HCT116 (cell line): ENCODE data around the gene HLA-DRA. TPM values are rescaled to one million over a fixed set of nuclear protein-coding genes. Genes with fewer than 3 reads are reported as not detected.

ENCODE experiments used
- ATAC-seq: fragments of 200-7000 bp; cut with Tn5 transposase; 2 replicates; pipeline ENCODE4 v1.9.1; 2020; ENCODE audit warnings: mild to moderate bottlenecking, moderate library complexity
- BruUV-seq: library from RNA; stranded (reverse); fragments of 400-500 nt; replicated peaks from 2 replicates; lab custom pipeline; 2021; lab: Mats Ljungman, UMichigan
- CTCF ChIA-PET: fragments of 300-600 bp; sonication (Branson Sonifier 250); formaldehyde crosslinking; loops from one replicate; lab custom pipeline; 2021; ENCODE audit warnings: antibody characterized with exemption; lab: Charles Lee
- POLR2A ChIA-PET: fragments of 300-600, 350-600 bp; sonication (Branson Sonifier 250); formaldehyde crosslinking; loops from one replicate; lab custom pipeline; 2021; ENCODE audit warnings: antibody characterized with exemption; lab: Charles Lee
- RAD21 ChIA-PET, 2 experiments: fragments of 300-600 bp; sonication (Branson Sonifier 250); formaldehyde crosslinking; loops; one replicate each; lab custom pipeline; 2023; ENCODE audit warnings: low total read pairs in 2 of 2; ENCODE audit not compliant: uncharacterized antibody in 2 of 2, unreplicated experiment in 2 of 2, low non-redundant PET in 1 of 2; lab: Charles Lee
- DNase-seq: peaks from one replicate; pipeline ENCODE4 v3.0.0-alpha.2; 2010; ENCODE audit warnings: low read depth, low spot score
- H2AFZ ChIP-seq: fragments of 200-600 bp; shearing (Covaris generic), sonication (generic); 2 replicates; pipeline ENCODE4 v1.6.1; 2017; ENCODE audit warnings: low read depth, mixed run types, mixed read lengths, antibody characterized with exemption, low read length; ENCODE audit not compliant: poor library complexity, severe bottlenecking
- H3K27ac ChIP-seq: 2 replicates; pipeline ENCODE4 v1.5.1; 2012; ENCODE audit warnings: low read depth, low read length
- H3K27me3 ChIP-seq: fragments of 200-600 bp; sonication (generic); 2 replicates; pipeline ENCODE4 v1.6.1; 2016; ENCODE audit warnings: mixed run types, low read length, mixed read lengths; ENCODE audit not compliant: insufficient read depth
- H3K36me3 ChIP-seq, 2 experiments: fragments of 200-500 bp in 1 of 2; fragments of 200-600 bp in 1 of 2; sonication (Bioruptor generic) in 1 of 2; sonication (generic) in 1 of 2; 2 replicates each; pipeline versions ENCODE4 v1.5.1 to v1.6.1; 2014 to 2016; ENCODE audit warnings: low read length in 2 of 2, inconsistent platforms in 1 of 2, mixed read lengths in 1 of 2, mixed run types in 1 of 2; ENCODE audit not compliant: insufficient read depth in 2 of 2, control insufficient read depth in 1 of 2
- H3K4me1 ChIP-seq, 2 experiments: fragments of 200-600 bp in 1 of 2; sonication (generic) in 1 of 2; 2 replicates each; pipeline versions ENCODE4 v1.5.1 to v1.6.1; 2012 to 2017; ENCODE audit warnings: low read length in 2 of 2, inconsistent platforms in 1 of 2, mild to moderate bottlenecking in 1 of 2, mixed read lengths in 1 of 2, mixed run types in 1 of 2, moderate library complexity in 1 of 2; ENCODE audit not compliant: insufficient read depth in 2 of 2, control insufficient read depth in 1 of 2
- H3K4me2 ChIP-seq: fragments of 200-600 bp; sonication (generic); 2 replicates; pipeline ENCODE4 v1.6.1; 2017; ENCODE audit warnings: mixed run types, low read length, mixed read lengths
- H3K4me3 ChIP-seq, 2 experiments: fragments of 200-600 bp in 1 of 2; sonication (generic) in 1 of 2; replicated peaks in 1 of 2; 2 replicates each; pipeline ENCODE4 v1.5.1; 2011 to 2016; ENCODE audit warnings: low read length in 2 of 2, control low read depth in 1 of 2, low read depth in 1 of 2, mild to moderate bottlenecking in 1 of 2, mixed read lengths in 1 of 2, mixed run types in 1 of 2
- H3K79me2 ChIP-seq: fragments of 200-600 bp; sonication (generic); 2 replicates; pipeline ENCODE4 v1.6.1; 2017; ENCODE audit warnings: mild to moderate bottlenecking, mixed run types, low read length, moderate library complexity, mixed read lengths; ENCODE audit not compliant: insufficient read depth
- H3K9ac ChIP-seq: fragments of 200-600 bp; sonication (generic); 2 replicates; pipeline ENCODE4 v1.6.1; 2016; ENCODE audit warnings: low read length, mixed read lengths
- H3K9me2 ChIP-seq: fragments of 200-600 bp; sonication (generic), shearing (Covaris generic); 2 replicates; pipeline ENCODE4 v1.6.1; 2017; ENCODE audit warnings: mixed run types, mild to moderate bottlenecking, moderate library complexity; ENCODE audit not compliant: insufficient read depth
- H3K9me3 ChIP-seq, 2 experiments: fragments of 200-500 bp in 1 of 2; fragments of 200-600 bp in 1 of 2; sonication (Bioruptor generic) in 1 of 2; sonication (generic) in 1 of 2; 2 replicates each; pipeline ENCODE4 v1.6.1; 2014 to 2017; ENCODE audit warnings: low read length in 2 of 2, mixed read lengths in 2 of 2, inconsistent platforms in 1 of 2, low read depth in 1 of 2, mild to moderate bottlenecking in 1 of 2, mixed run types in 1 of 2, moderate library complexity in 1 of 2; ENCODE audit not compliant: control insufficient read depth in 1 of 2, insufficient read depth in 1 of 2
- H4K20me1 ChIP-seq: fragments of 200-600 bp; sonication (generic), shearing (Covaris generic); 2 replicates; pipeline ENCODE4 v1.6.1; 2017; ENCODE audit warnings: mixed run types, mild to moderate bottlenecking, moderate library complexity; ENCODE audit not compliant: insufficient read depth
- CBX3 ChIP-seq: IDR thresholded peaks from 2 replicates; pipeline ENCODE4 v1.6.1; 2012; ENCODE audit warnings: low read depth
- CEBPB ChIP-seq: IDR thresholded peaks from 2 replicates; pipeline ENCODE4 v1.6.1; 2012; ENCODE audit warnings: low read depth
- CTCF ChIP-seq, 3 experiments: fragments of 200-600 bp in 1 of 3; sonication (generic) in 1 of 3; IDR thresholded peaks in 2 of 3; conservative IDR thresholded peaks in 1 of 3; 2 replicates each; pipeline ENCODE4 v1.5.1; 2012 to 2017; ENCODE audit warnings: low read depth in 2 of 3, low read length in 2 of 3, antibody characterized with exemption in 1 of 3, borderline replicate concordance in 1 of 3, control low read depth in 1 of 3, mild to moderate bottlenecking in 1 of 3, mixed read lengths in 1 of 3, mixed run types in 1 of 3, moderate library complexity in 1 of 3; ENCODE audit not compliant: insufficient read depth in 1 of 3
- EGR1 ChIP-seq: IDR thresholded peaks from 2 replicates; pipeline ENCODE4 v1.6.1; 2012; ENCODE audit warnings: low read depth
- ELF1 ChIP-seq: IDR thresholded peaks from 2 replicates; pipeline ENCODE4 v1.6.1; 2012; ENCODE audit warnings: low read depth, borderline replicate concordance
- EZH2phosphoT487 ChIP-seq: fragments of 200-600 bp; IDR thresholded peaks from 2 replicates; pipeline ENCODE4 v1.6.1; 2018; ENCODE audit warnings: antibody characterized with exemption, borderline replicate concordance
- JUND ChIP-seq: IDR thresholded peaks from 2 replicates; pipeline ENCODE4 v1.6.1; 2012
- MAX ChIP-seq: IDR thresholded peaks from 2 replicates; pipeline ENCODE4 v1.6.1; 2012
- POLR2AphosphoS5 ChIP-seq: IDR thresholded peaks from 2 replicates; pipeline ENCODE4 v1.6.1; 2011; ENCODE audit warnings: mild to moderate bottlenecking, low read depth, low read length, moderate library complexity
- SIN3A ChIP-seq: IDR thresholded peaks from 2 replicates; pipeline ENCODE4 v1.6.1; 2012; ENCODE audit warnings: low read depth
- SP1 ChIP-seq: IDR thresholded peaks from 2 replicates; pipeline ENCODE4 v1.6.1; 2012; ENCODE audit warnings: low read depth
- YY1 ChIP-seq: IDR thresholded peaks from 2 replicates; pipeline ENCODE4 v1.6.1; 2011; ENCODE audit warnings: low read length, low read depth, moderate library complexity, mild to moderate bottlenecking; ENCODE audit not compliant: insufficient replicate concordance; ENCODE audit errors: extremely low read depth
- ZBTB33 ChIP-seq: IDR thresholded peaks from 2 replicates; pipeline ENCODE4 v1.6.1; 2011; ENCODE audit warnings: mild to moderate bottlenecking, low read length, moderate library complexity; ENCODE audit not compliant: insufficient replicate concordance; ENCODE audit errors: extremely low read depth
- ZFX ChIP-seq: fragments of 450-650 bp; IDR thresholded peaks from 2 replicates; pipeline ENCODE4 v1.6.1; 2017
- ZNF274 ChIP-seq: fragments of 200-500 bp; sonication (Bioruptor generic); IDR thresholded peaks from 2 replicates; pipeline ENCODE4 v1.6.1; 2014; ENCODE audit warnings: mild to moderate bottlenecking, low read depth, low read length, inconsistent platforms
- intact Hi-C: fragments of 100-400 bp; cut with micrococcal nuclease; formaldehyde crosslinking; loops from 2 replicates; pipeline ENCODE4 v1.10.0; 2022
- total RNA-seq: library from RNA; stranded (reverse); gene quantifications from one replicate; pipeline ENCODE4 v1.2.1, GENCODE V29; 2021; ENCODE audit not compliant: unreplicated experiment
- TF ChIP-seq, protein P1 (sequence below): IDR thresholded peaks from 2 replicates; pipeline ENCODE4 v1.6.1; 2012; ENCODE audit warnings: low read depth

Gene HLA-DRA
- total RNA-seq, 1 experiment from 2014 or later, result 4.7 TPM

- H2AFZ ChIP-seq, result peak overlapping the region; percentile 99
- no peaks in the 10 kb centered on the region for H3K9me3 ChIP-seq
- no peaks in the 10 kb centered on the region for H3K36me3 ChIP-seq
- DNase-seq, result no peak
- no peak overlapping the region for H3K27ac ChIP-seq
- no peak overlapping the region for H3K4me3 ChIP-seq
- no peak for TF ChIP-seq SIN3A
- TF ChIP-seq EGR1, result no peak
- TF ChIP-seq JUND, result no peak
- TF ChIP-seq MAX, result no peak
- TF ChIP-seq CEBPB, result no peak
- no peak for TF ChIP-seq ZBTB33
- TF ChIP-seq ZNF274, result no peak
- TF ChIP-seq POLR2AphosphoS5, result no peak
- no peak for TF ChIP-seq EZH2phosphoT487
- TF ChIP-seq SP1, result no peak
- TF ChIP-seq CBX3, result no peak
- no peak for TF ChIP-seq ZFX
- TF ChIP-seq, protein P1, sequence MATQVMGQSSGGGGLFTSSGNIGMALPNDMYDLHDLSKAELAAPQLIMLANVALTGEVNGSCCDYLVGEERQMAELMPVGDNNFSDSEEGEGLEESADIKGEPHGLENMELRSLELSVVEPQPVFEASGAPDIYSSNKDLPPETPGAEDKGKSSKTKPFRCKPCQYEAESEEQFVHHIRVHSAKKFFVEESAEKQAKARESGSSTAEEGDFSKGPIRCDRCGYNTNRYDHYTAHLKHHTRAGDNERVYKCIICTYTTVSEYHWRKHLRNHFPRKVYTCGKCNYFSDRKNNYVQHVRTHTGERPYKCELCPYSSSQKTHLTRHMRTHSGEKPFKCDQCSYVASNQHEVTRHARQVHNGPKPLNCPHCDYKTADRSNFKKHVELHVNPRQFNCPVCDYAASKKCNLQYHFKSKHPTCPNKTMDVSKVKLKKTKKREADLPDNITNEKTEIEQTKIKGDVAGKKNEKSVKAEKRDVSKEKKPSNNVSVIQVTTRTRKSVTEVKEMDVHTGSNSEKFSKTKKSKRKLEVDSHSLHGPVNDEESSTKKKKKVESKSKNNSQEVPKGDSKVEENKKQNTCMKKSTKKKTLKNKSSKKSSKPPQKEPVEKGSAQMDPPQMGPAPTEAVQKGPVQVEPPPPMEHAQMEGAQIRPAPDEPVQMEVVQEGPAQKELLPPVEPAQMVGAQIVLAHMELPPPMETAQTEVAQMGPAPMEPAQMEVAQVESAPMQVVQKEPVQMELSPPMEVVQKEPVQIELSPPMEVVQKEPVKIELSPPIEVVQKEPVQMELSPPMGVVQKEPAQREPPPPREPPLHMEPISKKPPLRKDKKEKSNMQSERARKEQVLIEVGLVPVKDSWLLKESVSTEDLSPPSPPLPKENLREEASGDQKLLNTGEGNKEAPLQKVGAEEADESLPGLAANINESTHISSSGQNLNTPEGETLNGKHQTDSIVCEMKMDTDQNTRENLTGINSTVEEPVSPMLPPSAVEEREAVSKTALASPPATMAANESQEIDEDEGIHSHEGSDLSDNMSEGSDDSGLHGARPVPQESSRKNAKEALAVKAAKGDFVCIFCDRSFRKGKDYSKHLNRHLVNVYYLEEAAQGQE, result no peak
- TF ChIP-seq CTCF (IDR thresholded peaks at IDR 0.05 in 2 of 3, conservative IDR thresholded peaks at IDR 0.05 in 1 of 3; ENCODE audit: borderline replicate concordance in 1 of 3, insufficient read depth in 1 of 3, low read depth in 2 of 3, low read length in 2 of 3), result no peak
- TF ChIP-seq ELF1, result no peak
- no peak for TF ChIP-seq YY1
- peaks cover 0 to 4% of the 10 kb centered on the region in 2 experiments; a peak in 2 of 4 replicates for H3K4me1 ChIP-seq
- intact Hi-C loops, result no loop called here
- peak overlapping the region; percentile 74 for H3K4me2 ChIP-seq
- no peaks in the 10 kb centered on the region for H3K79me2 ChIP-seq
- no peaks in the 10 kb centered on the region for H4K20me1 ChIP-seq
- no peak overlapping the region for H3K9ac ChIP-seq
- BruUV-seq, result no TSS peak
- ChIA-PET RAD21 (no interaction called here), CTCF (interaction anchor here (0.6 to 1.7 kb wide), 5 partner anchors 185 to 347 kb away, joined by 3 to 6 read pairs (median 4); no protein-coding TSS in a partner anchor), POLR2A (interaction anchor here (1.1 kb wide), 1 partner anchor 533 kb away, joined by 3 read pairs; no protein-coding TSS in a partner anchor)
- H3K9me2 ChIP-seq, result no peaks in the 10 kb centered on the region
- ATAC-seq, result no peak
- no peaks in the 10 kb centered on the region for H3K27me3 ChIP-seq
These were observed 548 bp upstream of the HLA-DRA start for GRCh38 chr6:32439139-32439538.
